ENCODE data around the gene AAK1.
"Not testable (repeated sequence)": the region's sequence is repeated elsewhere in the genome, so short reads cannot be mapped to it uniquely, and the experiment has no call there.

The AAK1 gene

DNA sequence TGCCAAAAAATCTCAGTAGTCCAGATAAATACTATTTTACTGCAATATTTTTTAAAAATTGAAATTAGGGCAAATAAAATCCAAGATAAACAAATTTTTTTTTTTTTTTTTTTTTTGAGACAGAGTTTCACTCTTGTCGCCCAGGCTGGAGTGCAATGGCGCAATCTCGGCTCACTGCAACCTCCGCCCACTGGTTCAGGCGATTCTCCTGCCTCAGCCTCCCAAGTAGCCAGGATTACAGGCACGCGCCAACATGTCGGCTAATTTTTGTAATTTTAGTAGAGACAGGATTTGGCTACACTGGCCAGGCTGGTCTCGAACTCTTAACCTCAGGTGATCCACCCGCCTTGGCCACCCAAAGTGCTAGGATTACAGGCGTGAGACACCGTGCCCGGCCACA, 68.2 kb downstream of the AAK1 start:
- DNase-seq: not testable (repeated sequence)

DNA sequence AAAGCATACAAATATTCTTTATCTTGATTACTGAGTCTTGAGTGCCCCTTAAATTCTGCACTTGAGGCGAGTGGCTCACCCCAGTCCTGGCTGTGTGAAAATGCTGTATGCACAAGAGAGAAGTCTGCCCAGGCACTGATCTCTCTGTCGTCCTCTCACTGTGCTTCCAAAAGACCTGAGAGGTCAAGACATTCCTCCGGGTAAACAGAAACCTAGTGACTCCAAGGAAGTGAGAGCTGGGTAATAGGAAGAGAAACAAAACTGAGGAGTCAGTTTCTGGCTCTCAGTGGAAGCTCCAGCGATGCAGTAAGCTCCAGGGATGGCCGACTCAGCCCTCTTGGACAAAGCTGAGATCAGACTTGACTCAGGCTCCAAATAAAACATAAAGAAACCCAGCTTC, 70.9 kb downstream of the AAK1 start:
- DNase-seq: no peak

DNA sequence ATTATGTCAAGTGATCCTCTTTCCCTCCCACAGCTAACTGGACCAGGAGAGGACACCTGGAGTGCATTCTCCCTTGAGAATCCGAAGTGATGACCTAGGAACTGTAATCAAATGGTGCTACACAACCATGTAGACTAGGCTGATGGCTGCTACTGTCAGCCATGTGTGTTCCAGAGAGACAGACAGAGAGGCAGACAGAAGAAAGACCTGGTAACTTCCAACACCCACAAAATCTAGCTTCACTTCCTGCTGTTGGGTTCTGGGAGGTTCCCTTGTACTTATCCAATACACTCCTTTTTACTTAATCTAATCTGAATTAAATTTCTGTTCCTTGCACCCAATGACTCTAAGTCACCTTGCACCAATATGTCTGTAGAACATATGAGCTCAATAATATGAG, 72.3 kb downstream of the AAK1 start:
- DNase-seq: no peak

DNA sequence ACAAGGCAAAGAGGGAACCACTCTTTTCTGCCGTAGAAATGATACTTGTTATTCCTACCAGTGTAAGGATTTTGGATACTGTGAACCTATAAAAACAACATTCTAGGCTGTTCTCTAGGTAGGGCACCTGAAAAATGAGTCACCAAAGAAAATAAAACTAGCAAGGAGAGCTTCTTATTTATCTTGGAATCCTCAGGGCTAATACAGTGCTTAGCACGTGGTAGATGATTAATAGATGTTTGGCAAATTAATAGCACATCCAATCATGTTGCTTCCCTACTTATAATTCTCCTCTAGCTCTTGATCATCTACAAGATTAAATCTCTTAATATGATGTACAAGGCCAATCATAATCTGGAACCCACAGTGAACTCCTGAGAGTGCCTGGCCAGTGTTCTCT, 73.1 kb downstream of the AAK1 start:
- no peak for DNase-seq

DNA sequence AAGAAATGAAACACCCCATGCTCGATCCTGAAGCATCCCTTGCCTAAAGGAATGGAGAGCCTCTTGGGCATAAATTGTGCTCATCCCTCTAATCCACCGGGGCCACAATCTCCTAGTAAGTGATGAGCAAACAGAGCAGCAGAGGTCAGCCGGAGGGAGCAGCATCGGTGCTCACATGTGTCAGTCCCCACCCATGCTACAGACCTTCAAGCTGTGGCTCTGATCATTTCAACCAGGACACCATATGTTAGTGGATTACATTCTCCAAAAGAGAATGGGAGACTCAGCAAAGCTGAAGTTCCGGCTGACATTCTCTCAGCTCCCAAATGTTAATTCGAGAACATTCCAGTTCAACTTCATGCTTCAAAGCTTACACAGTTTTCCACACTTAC, 75.6 kb downstream of the AAK1 start:
- DNase-seq: no peak

DNA sequence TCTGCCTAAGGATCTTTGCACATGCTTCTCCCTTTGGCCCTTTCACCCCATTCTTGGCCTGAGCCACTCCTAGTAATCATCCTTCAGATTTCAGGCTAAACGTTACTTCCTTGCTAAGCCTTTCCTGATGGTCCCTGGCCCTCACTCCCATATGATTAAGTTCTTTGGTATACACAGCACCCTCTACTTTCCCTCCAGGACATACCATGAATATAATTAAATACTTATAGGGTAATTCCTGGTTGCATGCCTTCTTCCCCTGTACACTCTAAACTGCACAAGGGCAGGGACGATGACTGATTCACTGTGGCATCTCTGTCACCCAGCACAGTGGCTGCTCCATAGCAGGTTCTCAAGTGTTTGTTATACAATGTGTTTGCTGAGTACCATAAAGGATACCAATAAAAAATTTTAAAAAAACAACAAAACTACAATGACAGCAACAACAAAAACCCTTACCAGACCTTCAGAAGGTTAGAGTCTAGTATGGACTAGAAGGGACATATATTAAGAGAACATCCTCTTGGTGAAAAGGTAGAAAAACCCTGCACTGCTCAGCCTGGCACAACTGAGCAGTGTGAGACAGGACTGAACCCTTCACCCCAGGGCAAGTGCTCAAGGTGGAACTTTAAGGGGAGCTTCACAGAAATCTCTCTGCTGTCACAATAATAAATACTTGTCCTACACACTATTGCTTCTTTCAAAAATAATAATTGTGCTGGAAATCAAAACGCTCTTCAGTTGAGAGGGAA, 76.2 kb downstream of the AAK1 start:
- no peak for DNase-seq

DNA sequence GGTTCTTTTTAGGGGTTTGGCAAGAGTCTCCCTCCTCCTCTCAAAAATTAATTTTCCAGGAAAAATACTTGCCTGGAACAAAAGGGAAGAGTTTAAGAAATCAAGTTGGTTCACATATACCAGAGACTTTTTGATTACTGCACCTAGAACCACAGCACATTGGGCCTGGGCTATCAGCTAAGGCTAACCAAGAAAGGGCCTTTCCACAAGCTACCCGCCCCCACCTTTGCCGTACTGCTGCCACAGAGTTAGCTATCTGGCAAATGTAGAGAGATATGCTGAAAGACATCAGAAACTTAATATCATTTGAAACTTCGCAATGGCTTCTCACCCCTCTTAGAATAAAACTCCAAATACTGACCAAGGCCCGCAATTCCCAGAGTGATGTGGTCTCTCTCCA, 76.9 kb downstream of the AAK1 start:
- DNase-seq: no peak

DNA sequence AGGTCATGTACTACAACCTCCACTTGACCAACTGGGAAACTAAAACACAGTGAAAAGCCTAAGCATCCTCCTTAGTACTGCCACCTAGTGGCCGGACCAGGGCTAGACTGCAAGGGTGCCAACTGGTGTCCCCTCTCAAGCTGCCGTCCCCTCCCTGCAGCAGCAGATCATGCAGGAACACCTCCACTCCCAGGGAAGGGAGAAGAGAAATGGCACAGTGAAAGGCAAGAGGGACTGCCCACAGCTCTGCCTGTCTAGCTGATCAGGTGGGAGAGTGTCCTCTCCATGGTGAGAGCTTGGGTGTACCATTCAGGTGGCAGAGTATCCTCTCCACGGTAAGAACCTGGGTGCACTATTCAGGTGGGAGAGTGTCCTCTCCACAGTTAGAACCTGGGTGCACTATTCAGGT, 78.1 kb downstream of the AAK1 start:
- DNase-seq: peak in 36 of 56 donors; percentile 3 to 66 (median 16)

DNA sequence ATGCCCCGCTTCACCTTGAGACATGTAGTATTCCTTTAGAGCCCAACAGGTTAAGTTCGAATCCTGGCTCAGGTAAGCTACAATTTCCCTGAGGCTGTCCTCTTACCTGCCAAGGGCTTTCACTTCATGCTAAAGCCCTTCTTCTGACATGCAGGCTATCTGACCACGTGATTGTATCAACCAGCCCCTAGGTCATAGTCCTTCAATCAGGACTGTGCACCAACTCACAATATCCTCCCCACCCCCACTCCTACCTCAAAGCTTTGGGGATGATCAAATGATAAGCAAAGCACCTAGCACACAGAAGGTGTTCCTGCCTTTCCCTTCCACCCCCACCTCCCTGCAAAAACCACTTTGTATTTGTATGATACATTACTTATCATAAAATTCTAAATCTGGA, 78.9 kb downstream of the AAK1 start:
- no peak for DNase-seq

DNA sequence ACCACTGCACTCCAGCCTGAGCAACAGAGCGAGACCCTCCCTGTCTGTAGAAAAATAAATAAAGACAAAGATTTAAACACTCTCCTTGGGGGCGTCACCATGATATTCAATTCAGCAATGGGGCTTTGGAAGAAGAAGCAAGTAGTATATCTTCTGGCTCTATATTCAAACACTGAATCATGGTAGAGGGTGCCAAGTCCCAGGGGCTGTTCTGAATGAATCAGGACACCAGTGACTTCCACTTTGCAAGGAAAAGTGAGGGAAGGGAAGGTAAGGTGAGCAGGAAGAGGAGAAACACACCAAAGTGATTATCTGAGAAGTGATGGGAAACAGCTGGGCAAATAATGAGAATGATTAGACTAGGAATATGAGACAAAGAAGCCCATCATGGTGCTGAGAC, 80.5 kb downstream of the AAK1 start:
- DNase-seq: no peak

DNA sequence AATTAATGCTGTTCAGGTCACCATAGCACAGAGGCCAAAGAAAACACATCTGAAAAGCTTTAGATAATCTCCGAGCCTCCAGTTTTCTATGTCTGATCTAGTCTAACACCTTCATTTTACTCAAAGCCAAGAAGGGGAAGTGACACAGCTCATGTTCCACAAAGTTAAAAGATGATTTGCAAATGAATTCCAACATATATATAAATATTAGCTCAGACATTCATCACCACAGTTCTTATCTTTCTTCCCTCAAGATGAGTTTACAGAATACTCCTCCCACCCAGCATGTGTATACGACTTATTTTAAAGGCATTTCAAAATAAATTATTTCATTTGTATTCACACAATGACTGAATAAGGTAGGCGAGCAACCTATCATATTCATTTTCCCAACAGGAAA, 82.4 kb downstream of the AAK1 start:
- DNase-seq: no peak

DNA sequence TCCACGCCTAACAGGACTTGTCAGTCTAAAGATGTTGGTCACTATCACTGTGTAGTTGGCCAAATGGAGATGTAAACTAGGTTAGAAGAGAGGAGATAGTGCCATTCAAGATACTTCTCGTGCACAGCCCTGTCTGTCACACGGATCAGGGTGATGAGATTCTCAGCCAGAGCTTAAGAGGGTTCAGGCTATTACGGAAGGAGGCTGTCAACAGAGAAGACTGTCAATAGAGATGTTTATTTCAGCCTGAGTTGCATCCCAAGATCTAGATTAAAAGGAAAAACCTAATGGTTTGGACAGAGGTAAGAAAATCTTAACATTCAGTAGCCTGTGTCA, 83.4 kb downstream of the AAK1 start:
- DNase-seq: no peak

DNA sequence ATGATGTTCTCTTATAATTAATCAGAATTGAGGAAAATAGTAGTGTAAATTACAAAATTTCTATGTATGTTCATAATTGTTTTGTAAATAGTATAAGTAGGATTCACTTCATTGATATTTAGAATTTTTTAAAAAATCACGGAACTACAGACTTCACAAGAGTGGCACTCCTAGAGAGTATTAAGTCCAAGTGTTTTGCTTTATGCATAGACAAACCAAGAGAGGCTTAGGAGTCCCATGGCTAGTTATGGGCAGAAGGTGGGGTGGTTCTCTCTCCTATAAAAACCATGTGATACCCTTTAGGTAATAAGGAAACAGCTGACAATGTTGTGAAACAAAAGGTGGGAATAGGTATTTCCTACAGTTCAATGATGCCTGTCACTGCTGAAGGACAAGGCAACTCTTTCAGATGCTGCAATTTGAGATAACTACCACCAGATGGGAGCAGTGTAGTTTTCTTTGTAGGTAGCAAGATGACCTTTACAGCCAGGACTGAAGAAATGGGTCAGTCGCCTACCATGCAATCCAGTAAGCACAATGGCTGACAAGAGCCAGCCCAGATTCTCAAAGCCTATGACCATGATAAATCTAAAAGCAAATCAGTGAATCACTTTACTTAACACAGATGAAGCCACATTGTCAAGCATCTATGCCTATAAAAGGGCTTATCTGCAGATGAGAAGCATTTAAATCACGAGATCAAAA, 83.9 kb downstream of the AAK1 start:
- peak in 5 of 56 donors; percentile 3 to 23 (median 9) for DNase-seq

DNA sequence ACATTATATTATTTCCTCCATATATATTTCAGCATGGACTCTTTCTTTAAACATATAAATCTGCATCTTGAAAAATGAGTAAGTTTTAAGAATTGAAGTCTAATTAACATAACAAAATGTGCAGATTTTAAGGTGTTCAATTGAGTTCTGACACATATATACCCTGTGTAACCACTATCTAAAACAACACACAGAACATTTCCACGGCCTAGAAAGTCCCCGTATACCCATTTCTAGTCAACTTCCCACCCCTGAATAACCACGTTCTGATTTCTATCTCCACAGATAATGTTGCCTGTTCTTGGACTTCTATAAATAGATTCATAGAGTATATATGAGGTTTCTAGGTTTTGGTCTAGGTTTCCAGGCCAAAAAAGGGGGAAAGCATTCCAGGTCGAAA, 87.5 kb downstream of the AAK1 start:
- no peak for DNase-seq

DNA sequence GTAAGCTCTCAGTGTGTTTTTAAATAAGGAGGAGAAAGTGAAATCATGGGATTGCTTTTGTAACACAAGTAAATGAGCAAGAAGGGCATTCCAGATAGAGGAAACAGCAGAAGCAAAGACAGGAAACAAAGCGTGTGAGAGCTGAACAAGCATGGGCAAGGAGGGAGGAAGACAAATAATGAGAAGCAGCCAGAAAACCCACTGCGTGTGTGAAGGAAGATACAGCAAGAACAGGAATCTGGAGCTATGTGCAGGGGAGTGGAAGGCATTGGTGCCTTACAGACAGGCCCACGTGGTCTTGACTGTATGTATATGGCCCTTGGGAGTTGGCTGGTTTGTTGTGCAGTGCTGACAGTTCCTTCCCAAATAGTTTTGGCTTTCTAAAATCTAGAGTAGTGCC, 88.6 kb downstream of the AAK1 start:
- DNase-seq: peak in 3 of 56 donors; percentile 3 to 22 (median 5)

DNA sequence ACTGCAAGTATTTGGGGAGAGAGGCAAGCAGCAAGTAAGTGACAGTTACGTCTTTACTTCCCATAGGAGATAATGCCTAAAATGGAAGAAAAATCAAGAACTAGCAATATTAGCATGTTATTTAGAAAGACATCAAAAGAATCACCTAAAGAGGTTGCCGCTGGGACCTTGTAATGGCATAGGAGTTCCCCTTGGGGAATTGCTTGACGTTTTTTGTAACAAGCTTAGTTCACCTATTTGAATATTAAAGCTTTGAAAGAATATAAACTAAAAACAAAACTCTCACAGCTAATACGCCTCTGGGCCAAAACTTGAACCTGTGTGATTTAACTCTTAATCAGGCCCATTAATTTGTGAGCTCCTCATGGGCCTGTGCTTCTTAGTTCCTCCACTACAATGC, 89.0 kb downstream of the AAK1 start:
- no peak for DNase-seq

DNA sequence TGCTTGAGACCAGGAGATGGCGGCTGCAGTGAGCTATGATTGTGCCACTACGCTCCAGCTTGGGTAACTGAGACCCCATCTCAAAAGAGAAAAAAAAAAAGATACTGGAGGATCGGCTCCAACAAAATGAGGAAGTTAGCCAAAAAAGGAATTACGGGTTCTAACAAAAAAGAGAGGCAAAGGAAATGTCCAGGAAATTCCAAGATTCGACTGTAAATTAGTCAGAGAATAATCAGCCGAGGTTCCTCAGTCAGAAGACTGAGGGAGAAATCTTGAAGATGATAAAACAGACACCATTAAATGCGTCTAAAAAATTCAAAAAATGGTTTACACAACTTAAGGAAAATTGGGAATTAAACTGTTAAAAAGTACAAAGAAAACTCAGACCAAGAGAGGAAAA, 89.5 kb downstream of the AAK1 start:
- DNase-seq: no peak

DNA sequence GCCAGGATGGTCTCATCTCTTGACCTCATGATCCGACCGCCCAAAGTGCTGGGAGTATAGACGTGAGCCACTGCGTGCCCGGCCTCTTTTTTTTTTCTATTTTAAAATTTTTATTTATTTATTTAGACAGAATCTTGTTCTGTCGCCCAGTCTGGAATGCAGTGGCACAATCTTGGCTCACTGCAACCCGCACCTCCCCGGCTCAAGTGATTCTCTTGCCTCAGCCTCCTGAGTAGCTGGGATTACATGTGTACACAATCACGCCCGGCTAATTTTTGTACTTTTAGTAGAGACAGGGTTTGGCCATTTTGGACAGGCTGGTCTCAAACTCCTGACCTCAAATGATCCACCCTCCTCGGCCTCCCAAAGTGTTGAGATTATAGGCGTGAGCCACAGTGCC, 93.0 kb downstream of the AAK1 start:
- not testable (repeated sequence) for DNase-seq

DNA sequence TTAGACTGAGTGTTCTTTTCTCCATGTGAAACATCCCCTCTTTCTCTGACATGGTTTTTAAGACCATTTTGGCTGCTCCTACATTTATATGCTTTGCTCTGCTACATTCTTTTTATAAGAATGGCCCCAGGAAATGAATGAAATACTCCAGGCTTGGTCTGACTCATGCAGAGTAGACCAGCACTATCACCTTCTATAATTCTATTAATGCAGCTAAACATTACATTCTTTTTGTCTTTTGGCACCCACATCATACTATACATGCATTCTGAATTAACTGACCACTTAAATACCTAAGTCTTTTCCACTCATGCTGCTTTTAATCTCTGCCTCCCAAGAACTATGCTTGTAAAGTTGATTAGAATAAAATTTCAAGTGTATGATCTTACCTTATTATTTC, 94.1 kb downstream of the AAK1 start:
- DNase-seq: no peak

DNA sequence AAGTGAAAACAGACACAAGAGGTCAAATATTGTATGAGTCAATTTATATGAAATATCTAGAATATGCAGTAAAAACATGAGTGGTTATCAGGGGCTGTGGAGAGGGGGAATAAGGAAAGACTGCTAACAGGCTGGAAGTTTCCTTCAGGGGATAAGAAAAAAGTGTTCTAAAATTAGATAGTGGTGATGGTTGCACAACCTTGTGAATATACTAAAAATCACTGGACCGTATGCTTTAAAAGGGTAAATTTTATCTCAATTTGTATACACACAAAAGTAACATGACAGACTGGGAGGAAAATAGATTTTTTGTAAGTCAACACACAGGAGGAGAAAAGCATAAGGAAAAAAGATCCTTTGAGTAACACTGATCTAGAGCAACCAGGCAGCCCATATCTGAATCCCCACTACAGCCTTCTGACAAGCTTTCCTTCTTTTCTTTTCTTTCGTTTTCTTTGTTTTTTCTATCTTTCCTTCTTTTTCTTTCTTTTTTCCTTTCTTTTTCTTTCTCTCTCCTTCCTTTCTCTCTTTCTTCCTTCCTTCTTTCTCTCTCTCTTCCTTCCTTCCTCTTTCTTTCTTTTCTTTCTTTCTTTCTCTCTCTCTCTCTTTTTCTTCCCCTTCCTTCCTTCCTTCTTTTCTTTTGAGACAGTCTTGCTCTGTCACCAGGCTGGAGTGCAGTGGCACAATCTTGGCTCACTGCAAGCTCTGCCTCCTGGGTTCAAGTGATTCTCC, 95.4 kb downstream of the AAK1 start:
- no peak for DNase-seq

DNA sequence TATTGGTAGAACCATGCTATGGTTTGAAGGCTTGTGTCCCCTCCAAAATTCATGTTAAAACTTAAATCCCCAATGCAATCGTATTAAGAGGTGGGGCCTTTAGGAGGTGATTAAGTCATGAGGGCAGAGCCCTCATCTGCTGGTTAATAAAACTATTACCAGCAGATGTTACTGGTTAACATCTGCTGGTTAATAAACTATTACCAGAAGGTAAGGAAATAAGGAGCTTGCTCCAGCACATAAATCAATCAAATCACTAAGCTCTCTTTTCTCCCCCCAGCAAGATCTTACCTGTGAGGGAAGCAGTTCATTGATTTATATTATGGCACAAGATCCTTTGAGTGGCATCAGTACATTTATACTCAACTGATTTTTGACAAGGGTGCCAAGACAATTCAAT, 96.9 kb downstream of the AAK1 start:
- no peak for DNase-seq

DNA sequence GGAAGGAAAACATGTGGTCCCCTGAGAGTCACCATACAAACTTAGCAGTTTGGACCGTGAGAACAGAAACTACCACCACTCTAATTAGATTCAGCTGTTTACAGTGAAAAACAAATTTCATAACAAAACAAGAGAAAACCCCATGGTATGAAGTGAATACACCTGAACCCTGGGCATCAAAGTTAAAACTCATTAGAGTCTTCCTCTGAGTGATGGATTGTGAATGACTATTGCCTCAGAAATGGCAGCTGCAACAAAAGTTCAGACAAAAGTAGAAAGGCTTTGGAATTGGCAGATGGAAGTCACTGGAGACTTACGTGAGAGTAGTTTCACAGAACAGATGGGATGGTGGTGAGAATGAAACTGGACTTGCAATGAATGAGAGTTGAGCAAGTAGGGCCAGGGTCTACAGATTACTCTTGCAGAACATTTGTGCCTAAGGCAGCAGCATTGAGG, 98.0 kb downstream of the AAK1 start:
- no peak for DNase-seq

DNA sequence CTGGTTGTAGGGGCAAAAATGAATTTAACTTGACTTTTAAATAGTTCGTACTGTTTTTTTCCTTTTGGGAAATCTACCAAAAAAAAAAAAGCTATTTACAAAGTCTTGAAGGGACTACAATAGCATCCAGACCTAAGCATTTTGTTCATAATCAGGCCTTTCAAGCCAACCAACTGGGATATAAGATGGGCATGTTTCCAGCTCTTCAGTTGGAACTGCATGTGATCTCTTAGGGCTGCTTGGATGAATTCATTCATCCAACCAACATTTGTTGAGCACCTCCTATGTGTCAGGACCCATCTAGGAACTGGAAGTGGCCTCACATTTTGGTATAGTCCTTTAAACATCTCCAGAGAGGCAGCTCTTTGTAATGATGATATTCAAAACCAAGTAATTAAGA, 98.6 kb downstream of the AAK1 start:
- DNase-seq: peak in 5 of 56 donors; percentile 6 to 41 (median 13)

Measured in amygdala (tissue), 56 donors.